Glutamatergic neuron (in vitro differentiated cells): Measurements from ENCODE around the gene ALPP. TPM values are rescaled to one million over a fixed set of nuclear protein-coding genes. Genes with fewer than 3 reads are reported as not detected.
"Not testable (repeated sequence)": the region's sequence is repeated elsewhere in the genome, so short reads cannot be mapped to it uniquely, and the experiment has no call there.

Experiments used
- DNase-seq: peaks from one replicate; pipeline ENCODE4 v3.0.0; 2022
- H3K27ac Mint-ChIP-seq: one replicate; pipeline ENCODE4 v1.8.0; 2020; ENCODE audit warnings: mild to moderate bottlenecking, mixed read lengths, inconsistent platforms; ENCODE audit not compliant: unreplicated experiment
- H3K27me3 Mint-ChIP-seq: one replicate; pipeline ENCODE4 v1.8.0; 2020; ENCODE audit warnings: mild to moderate bottlenecking, moderate library complexity, mixed read lengths, inconsistent platforms; ENCODE audit not compliant: unreplicated experiment
- H3K36me3 Mint-ChIP-seq: one replicate; pipeline ENCODE4 v1.8.0; 2020; ENCODE audit warnings: mild to moderate bottlenecking, mixed read lengths, inconsistent platforms; ENCODE audit not compliant: unreplicated experiment
- H3K4me1 Mint-ChIP-seq: one replicate; pipeline ENCODE4 v1.8.0; 2020; ENCODE audit warnings: mild to moderate bottlenecking, low read depth, mixed read lengths, inconsistent platforms; ENCODE audit not compliant: unreplicated experiment
- H3K4me3 Mint-ChIP-seq: one replicate; pipeline ENCODE4 v1.8.0; 2020; ENCODE audit warnings: mild to moderate bottlenecking, mixed read lengths, inconsistent platforms; ENCODE audit not compliant: unreplicated experiment
- H3K9me3 Mint-ChIP-seq: one replicate; pipeline ENCODE4 v1.8.0; 2020; ENCODE audit warnings: mild to moderate bottlenecking, moderate library complexity, mixed read lengths, inconsistent platforms; ENCODE audit not compliant: unreplicated experiment
- total RNA-seq: library from RNA; stranded (reverse); fragmentation: NEBNext Ultra II Directional; extraction: Animal tissue kit (Norgen Biotek cat#: 25700); gene quantifications from one replicate; pipeline ENCODE4 v1.2.1, GENCODE V29; 2021; ENCODE audit not compliant: unreplicated experiment
- TF ChIP-seq, protein P1 (sequence below): fragments of 200-600 bp; sonication (generic); IDR thresholded peaks from one replicate; pipeline ENCODE4 v1.5.0; 2021; ENCODE audit not compliant: partially characterized antibody, unreplicated experiment

Gene ALPP
- total RNA-seq, 1 donor from 2014 or later: 0.34 TPM

DNA sequence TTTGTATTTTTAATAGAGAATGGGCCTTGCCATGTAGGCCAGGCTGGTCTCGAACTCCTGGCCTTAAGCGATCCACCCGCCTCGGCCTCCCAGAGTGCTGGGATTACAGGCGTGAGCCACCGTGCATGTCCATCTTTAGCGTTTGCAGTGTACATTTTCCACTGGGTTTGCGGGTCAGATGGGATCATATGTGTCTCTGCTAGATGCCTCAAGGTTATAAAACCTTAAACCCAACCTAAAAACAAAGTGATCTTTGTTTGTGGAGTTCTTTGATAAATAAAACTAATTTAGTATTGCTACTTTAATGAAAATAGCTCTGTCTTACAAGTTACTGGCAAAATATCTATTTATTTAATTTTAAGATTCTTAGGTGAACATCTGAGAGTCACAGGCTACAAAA is 15.0 kb downstream of the ALPP start:
- H3K9me3 Mint-ChIP-seq: peaks cover 2% of the 10 kb centered on the region
- peaks cover 1% of the 10 kb centered on the region for H3K4me1 Mint-ChIP-seq
- TF ChIP-seq, protein P1, sequence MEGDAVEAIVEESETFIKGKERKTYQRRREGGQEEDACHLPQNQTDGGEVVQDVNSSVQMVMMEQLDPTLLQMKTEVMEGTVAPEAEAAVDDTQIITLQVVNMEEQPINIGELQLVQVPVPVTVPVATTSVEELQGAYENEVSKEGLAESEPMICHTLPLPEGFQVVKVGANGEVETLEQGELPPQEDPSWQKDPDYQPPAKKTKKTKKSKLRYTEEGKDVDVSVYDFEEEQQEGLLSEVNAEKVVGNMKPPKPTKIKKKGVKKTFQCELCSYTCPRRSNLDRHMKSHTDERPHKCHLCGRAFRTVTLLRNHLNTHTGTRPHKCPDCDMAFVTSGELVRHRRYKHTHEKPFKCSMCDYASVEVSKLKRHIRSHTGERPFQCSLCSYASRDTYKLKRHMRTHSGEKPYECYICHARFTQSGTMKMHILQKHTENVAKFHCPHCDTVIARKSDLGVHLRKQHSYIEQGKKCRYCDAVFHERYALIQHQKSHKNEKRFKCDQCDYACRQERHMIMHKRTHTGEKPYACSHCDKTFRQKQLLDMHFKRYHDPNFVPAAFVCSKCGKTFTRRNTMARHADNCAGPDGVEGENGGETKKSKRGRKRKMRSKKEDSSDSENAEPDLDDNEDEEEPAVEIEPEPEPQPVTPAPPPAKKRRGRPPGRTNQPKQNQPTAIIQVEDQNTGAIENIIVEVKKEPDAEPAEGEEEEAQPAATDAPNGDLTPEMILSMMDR: no peak
- H3K27me3 Mint-ChIP-seq: peaks cover 13% of the 10 kb centered on the region
- no peak for DNase-seq
- peaks cover 10% of the 10 kb centered on the region for H3K36me3 Mint-ChIP-seq
- H3K27ac Mint-ChIP-seq: no peak overlapping the region
- no peak overlapping the region for H3K4me3 Mint-ChIP-seq

DNA sequence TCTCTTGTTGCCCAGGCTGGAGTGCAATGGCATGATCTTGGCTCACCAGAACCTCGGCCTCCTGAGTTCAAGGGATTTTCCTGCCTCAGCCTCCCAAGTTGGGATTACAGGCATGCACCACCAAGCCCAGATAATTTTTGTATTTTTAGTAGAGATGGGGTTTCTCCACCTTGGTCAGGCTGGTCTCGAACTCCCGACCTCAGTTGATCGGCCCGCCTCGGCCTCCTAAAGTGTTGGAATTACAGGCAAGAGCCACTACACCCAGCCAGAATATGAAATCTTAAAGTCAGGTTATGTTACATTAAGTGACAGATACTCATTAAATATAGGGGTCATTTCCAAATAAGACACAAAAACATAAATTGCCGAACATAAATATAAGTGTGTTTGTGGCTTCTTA is 15.9 kb downstream of the ALPP start:
- H3K36me3 Mint-ChIP-seq, H3K4me3 Mint-ChIP-seq, H3K27ac Mint-ChIP-seq, H3K9me3 Mint-ChIP-seq, H3K4me1 Mint-ChIP-seq, DNase-seq, H3K27me3 Mint-ChIP-seq: not testable (repeated sequence)

DNA sequence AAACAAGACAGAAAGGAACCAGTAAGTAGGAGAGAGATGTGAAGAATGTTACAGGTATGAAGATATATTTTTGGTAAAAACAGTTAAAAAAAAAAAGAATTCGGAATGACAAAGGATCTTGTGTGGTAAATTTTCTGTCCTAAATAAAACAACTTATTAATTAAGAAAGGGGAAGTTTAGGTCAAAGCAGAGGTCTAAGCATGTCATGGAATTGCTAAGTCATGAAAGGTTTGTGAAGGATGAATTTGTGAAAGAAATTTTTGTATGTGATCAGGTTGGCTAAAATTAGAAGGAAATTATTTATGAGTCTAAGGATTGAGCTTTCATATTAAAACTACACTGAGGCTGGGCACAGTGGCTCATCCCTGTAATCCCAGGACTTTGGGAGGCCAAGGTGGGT is 17.0 kb downstream of the ALPP start:
- H3K36me3 Mint-ChIP-seq: peaks cover 5% of the 10 kb centered on the region
- TF ChIP-seq, protein P1: no peak
- H3K27ac Mint-ChIP-seq: no peak overlapping the region
- peaks cover 3% of the 10 kb centered on the region for H3K27me3 Mint-ChIP-seq
- H3K4me3 Mint-ChIP-seq: no peak overlapping the region
- no peak for DNase-seq
- H3K9me3 Mint-ChIP-seq: peaks cover 2% of the 10 kb centered on the region
- no peaks in the 10 kb centered on the region for H3K4me1 Mint-ChIP-seq

DNA sequence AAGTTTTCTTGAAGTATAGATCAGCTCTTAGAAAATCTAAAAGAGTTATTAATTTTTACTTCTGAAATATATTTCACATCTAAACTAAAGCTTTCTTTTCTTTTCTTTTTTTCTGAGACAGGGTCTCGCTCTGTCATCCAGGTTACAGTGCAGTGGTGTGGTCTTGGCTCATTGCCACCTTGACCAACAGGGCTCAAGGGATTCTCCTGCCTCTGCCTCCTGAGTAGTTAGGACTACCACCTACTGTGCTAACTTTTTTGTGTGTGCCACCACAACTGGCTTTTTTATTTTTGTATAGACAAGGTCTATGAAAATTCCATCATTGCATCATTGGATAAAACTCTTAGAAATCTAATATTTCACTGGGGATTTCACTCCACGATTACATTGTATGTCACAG is 18.1 kb downstream of the ALPP start:
- Mint-ChIP-seq H3K4me1 (no peaks in the 10 kb centered on the region), H3K4me3 (no peak overlapping the region), H3K27ac (no peak overlapping the region), H3K36me3 (no peaks in the 10 kb centered on the region), H3K27me3 (no peaks in the 10 kb centered on the region), H3K9me3 (peaks cover 2% of the 10 kb centered on the region)
- TF ChIP-seq, protein P1: no peak
- DNase-seq: no peak

DNA sequence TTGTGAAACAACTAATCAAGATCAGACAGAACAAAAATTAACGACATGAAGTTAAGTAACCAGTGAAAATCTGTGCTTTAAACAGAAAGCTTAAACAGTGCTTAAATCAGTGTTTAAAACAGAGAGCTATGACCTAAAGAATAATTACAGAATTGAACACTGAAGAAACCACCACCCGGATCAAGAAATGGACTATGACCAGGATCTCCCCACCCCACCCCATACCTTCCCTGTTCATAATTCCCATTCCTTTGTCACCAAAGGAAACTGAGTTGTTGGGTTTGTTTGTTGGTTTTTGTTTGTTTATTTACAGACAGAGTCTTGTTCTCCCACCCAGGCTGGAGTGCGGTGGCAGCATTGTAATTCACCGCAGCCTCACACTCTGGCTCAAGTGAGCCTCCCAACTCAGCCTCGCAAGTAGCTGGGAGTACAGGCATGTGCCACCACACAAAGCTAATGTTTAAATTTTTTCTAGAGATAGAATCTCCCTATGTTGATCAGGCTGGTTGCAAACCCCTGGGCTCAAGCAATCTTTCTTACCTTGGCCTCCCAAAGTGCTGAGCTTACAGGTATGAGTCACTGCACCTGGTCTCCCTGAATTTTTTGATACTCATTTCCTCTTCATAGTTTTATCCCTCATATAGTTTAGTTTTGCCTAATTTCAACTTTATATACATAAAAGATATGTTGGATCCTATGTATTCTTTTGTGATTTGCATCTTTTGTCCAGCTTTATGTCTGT is 19.9 kb downstream of the ALPP start:
- TF ChIP-seq, protein P1: no peak
- no peaks in the 10 kb centered on the region for H3K4me1 Mint-ChIP-seq
- H3K27ac Mint-ChIP-seq: no peak overlapping the region
- H3K4me3 Mint-ChIP-seq: no peak overlapping the region
- H3K36me3 Mint-ChIP-seq: no peaks in the 10 kb centered on the region
- H3K9me3 Mint-ChIP-seq: peaks cover 2% of the 10 kb centered on the region
- no peak for DNase-seq
- no peaks in the 10 kb centered on the region for H3K27me3 Mint-ChIP-seq
